D721Med (cell line): ENCODE data around the gene TBX19.

Experiments used
- DNase-seq: peaks from one replicate; pipeline ENCODE4 v3.0.0; 2011; ENCODE audit warnings: low spot score; ENCODE audit not compliant: insufficient read length
- FAIRE-seq: peaks from 2 replicates; lab custom pipeline; 2011; peaks lifted over from hg19 to GRCh38; lab: Jason Lieb, UNC
- CTCF ChIP-seq: IDR thresholded peaks from 2 replicates; pipeline ENCODE4 v1.5.1; 2012; ENCODE audit warnings: mild to moderate bottlenecking, control low read depth; ENCODE audit not compliant: insufficient read depth; ENCODE audit errors: missing control alignments

The TBX19 gene

DNA sequence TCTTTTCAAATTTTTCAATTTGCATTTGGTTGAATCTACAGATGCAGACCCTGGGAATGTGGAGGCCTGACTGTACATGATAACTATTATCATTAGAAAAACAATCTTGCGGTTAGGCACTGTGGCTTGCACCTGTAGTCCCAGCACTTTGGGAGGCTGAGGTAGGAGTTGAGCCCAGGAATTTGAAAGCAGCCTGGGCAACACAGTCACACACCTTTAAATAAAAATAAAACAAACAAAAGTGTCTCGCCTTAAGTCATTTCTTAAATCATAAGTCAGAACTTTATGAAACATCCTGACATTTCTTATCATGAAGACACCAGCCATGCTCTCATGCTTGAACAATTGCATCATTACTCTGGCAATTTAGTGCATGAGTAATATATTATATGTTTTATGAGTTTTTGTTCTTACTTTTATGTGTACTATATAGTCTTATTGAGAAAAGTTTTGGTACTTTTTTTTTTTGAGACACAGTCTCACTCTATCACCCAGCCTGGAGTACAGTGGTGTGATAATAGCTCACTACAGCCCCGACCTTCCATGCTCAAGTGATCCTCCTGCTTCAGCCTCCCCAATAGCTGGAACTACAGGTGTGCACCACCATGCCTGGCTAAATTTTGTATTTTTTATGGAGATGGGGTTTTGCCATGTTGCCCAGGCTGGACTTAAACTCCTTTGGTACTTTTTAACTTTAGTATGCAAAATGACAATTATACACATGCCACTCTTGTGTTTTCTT is 7.8 kb downstream of the TBX19 start:
- FAIRE-seq (no peak), DNase-seq (no peak)
- TF ChIP-seq CTCF, result no peak

- no peak for TF ChIP-seq CTCF
- FAIRE-seq (no peak), DNase-seq (no peak)
Measured at GRCh38 chr1:168291222-168291837, 10.7 kb downstream of the TBX19 start.

GRCh38 chr1:168293356-168293755 is 12.7 kb downstream of the TBX19 start:
- TF ChIP-seq CTCF, result no peak
- DNase-seq, result no peak
- no peak for FAIRE-seq

- no peak for TF ChIP-seq CTCF
- DNase-seq (no peak), FAIRE-seq (no peak)
Measured at GRCh38 chr1:168295411-168296114, 14.9 kb downstream of the TBX19 start.

DNA sequence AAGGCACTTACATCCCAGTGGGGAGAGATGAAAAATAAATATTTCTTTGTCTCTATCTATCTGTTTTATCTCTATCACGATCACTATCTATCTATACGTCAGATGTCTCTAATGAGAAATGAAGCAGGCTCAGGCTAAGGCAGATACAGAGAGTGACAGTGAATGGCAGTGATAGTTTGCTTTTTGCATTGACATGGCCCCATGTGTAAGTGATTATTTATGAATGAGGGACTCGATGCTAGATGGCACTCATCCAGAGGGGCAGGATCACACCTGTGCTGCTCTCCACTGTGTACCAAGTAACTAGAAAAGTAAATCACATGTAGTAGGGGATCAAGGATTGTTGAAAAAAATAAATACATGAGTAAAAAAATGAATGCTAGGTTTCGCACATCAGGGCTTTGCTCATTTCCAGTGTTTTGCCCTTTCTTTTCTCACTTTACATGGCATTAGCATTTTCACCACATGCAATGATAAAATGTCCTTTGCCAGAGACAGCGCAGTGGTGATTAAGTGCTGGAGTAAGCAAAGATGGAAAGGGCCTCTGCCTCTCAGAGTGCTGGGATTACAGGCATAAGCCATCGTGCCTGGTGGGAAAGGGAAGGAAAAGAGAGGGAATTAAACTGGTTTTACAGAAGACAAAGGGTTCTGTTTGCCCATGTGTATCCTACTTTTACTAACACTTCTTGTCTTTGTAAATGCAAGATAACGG is 16.5 kb downstream of the TBX19 start:
- FAIRE-seq (no peak), DNase-seq (no peak)
- TF ChIP-seq CTCF, result no peak

DNA sequence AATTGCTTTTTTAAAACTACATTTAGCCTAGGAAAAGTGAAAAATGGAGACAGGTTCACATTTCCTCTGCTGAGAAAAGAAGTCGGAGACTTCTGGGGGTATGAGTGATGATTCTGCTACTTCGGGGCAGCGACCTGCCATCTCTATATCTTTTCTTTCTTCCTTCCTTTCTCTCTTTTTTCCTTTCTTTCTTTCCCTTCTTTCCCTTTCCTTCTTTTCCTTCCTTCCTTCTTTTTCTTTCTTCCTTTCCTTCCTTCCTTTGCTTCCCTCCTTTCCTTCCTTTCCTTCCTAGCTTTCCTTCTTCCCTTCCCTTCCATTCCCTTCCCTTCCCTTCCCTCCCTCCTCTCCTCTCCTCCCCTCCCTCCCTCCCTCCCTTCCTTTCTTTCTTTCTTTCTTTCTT is 17.8 kb downstream of the TBX19 start:
- FAIRE-seq, result no peak
- no peak for DNase-seq
- TF ChIP-seq CTCF, result no peak
